ENCODE results near the gene CCDC13. TPM values are rescaled to one million over a fixed set of nuclear protein-coding genes. Genes with fewer than 3 reads are reported as not detected.

CCDC13 gene
- total and polyA plus RNA-seq, 10 of the 15 experiments (the other 5 are each of a cell fraction or from before 2014, with no cell fraction given) = 0.13 to 0.81 (median 0.30) TPM; not detected in 4

DNA sequence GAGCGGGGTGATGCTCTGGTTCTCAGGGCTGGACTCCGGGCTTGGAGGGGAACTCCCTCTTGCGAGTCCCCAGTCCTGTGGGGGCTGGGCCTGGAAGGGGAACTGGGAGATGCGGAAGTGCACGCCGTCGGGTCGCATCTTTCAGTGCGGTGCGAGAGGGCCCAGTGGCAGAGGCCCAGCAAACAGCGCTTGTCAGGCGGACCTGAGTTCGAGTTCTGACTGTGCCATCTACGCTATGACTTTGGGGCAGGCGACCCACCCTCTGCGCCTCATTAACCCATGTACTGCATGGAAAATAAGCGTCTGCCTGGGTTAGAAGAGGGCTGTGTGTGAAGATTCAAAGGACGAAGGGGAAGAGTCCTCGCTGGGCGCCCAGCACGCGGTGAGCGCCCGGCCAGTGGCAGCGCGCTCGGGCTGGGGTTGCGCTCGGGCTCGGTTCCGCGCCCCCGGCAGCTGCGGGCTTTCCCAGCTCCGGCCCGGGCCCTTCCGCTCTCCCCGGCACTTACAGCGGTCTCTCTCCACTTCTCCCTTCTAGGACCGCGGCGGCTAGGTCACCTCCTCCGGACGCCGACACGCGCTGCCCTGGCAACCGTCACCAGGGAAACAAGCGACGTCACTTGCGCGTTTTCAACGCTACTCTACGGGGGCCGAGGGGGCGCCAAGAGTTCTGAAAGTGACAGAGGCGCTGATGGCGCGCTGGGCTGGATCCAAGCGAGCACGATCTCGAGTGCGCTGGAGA lies at the start of gene CCDC13 (continued):
- TF ChIP-seq, protein P1, sequence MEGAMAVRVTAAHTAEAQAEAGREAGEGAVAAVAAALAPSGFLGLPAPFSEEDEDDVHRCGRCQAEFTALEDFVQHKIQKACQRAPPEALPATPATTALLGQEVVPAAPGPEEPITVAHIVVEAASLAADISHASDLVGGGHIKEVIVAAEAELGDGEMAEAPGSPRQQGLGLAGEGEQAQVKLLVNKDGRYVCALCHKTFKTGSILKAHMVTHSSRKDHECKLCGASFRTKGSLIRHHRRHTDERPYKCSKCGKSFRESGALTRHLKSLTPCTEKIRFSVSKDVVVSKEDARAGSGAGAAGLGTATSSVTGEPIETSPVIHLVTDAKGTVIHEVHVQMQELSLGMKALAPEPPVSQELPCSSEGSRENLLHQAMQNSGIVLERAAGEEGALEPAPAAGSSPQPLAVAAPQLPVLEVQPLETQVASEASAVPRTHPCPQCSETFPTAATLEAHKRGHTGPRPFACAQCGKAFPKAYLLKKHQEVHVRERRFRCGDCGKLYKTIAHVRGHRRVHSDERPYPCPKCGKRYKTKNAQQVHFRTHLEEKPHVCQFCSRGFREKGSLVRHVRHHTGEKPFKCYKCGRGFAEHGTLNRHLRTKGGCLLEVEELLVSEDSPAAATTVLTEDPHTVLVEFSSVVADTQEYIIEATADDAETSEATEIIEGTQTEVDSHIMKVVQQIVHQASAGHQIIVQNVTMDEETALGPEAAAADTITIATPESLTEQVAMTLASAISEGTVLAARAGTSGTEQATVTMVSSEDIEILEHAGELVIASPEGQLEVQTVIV (IDR thresholded peaks at IDR 0.05; ENCODE audit: borderline replicate concordance, partially characterized antibody) = no peak
- TF ChIP-seq MYC (IDR thresholded peaks at IDR 0.05; ENCODE audit: insufficient read depth, insufficient read length, insufficient replicate concordance, low read length, severe bottlenecking) = no peak
- 0 out of 2 replicates have a peak, but pooled peaks have one; percentile 62 for TF ChIP-seq ASH2L (IDR thresholded peaks at IDR 0.05; ENCODE audit: borderline replicate concordance, low read depth)
- no peak for TF ChIP-seq CBFB (IDR thresholded peaks at IDR 0.05; ENCODE audit: low read depth)
- TF ChIP-seq, protein P2, sequence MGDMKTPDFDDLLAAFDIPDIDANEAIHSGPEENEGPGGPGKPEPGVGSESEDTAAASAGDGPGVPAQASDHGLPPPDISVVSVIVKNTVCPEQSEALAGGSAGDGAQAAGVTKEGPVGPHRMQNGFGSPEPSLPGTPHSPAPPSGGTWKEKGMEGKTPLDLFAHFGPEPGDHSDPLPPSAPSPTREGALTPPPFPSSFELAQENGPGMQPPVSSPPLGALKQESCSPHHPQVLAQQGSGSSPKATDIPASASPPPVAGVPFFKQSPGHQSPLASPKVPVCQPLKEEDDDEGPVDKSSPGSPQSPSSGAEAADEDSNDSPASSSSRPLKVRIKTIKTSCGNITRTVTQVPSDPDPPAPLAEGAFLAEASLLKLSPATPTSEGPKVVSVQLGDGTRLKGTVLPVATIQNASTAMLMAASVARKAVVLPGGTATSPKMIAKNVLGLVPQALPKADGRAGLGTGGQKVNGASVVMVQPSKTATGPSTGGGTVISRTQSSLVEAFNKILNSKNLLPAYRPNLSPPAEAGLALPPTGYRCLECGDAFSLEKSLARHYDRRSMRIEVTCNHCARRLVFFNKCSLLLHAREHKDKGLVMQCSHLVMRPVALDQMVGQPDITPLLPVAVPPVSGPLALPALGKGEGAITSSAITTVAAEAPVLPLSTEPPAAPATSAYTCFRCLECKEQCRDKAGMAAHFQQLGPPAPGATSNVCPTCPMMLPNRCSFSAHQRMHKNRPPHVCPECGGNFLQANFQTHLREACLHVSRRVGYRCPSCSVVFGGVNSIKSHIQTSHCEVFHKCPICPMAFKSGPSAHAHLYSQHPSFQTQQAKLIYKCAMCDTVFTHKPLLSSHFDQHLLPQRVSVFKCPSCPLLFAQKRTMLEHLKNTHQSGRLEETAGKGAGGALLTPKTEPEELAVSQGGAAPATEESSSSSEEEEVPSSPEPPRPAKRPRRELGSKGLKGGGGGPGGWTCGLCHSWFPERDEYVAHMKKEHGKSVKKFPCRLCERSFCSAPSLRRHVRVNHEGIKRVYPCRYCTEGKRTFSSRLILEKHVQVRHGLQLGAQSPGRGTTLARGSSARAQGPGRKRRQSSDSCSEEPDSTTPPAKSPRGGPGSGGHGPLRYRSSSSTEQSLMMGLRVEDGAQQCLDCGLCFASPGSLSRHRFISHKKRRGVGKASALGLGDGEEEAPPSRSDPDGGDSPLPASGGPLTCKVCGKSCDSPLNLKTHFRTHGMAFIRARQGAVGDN (IDR thresholded peaks at IDR 0.05) = peak; percentile 74; the same call in 1 of the 2 replicates
- peak; percentile 67 for TF ChIP-seq NBN (IDR thresholded peaks at IDR 0.05)
- TF ChIP-seq SMC3 (IDR thresholded peaks at IDR 0.05; ENCODE audit: borderline replicate concordance, low read length) = no peak
- TF ChIP-seq, protein P3, sequence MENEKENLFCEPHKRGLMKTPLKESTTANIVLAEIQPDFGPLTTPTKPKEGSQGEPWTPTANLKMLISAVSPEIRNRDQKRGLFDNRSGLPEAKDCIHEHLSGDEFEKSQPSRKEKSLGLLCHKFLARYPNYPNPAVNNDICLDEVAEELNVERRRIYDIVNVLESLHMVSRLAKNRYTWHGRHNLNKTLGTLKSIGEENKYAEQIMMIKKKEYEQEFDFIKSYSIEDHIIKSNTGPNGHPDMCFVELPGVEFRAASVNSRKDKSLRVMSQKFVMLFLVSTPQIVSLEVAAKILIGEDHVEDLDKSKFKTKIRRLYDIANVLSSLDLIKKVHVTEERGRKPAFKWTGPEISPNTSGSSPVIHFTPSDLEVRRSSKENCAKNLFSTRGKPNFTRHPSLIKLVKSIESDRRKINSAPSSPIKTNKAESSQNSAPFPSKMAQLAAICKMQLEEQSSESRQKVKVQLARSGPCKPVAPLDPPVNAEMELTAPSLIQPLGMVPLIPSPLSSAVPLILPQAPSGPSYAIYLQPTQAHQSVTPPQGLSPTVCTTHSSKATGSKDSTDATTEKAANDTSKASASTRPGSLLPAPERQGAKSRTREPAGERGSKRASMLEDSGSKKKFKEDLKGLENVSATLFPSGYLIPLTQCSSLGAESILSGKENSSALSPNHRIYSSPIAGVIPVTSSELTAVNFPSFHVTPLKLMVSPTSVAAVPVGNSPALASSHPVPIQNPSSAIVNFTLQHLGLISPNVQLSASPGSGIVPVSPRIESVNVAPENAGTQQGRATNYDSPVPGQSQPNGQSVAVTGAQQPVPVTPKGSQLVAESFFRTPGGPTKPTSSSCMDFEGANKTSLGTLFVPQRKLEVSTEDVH (IDR thresholded peaks at IDR 0.05; ENCODE audit: low read depth, partially characterized antibody) = no peak
- TF ChIP-seq BMI1 (IDR thresholded peaks at IDR 0.05; ENCODE audit: borderline replicate concordance) = peak; percentile 98
- no peak for TF ChIP-seq ZSCAN29 (IDR thresholded peaks at IDR 0.05)
- TF ChIP-seq EED (IDR thresholded peaks at IDR 0.05; ENCODE audit: low read depth) = peak; percentile 9
- TF ChIP-seq, protein P4, sequence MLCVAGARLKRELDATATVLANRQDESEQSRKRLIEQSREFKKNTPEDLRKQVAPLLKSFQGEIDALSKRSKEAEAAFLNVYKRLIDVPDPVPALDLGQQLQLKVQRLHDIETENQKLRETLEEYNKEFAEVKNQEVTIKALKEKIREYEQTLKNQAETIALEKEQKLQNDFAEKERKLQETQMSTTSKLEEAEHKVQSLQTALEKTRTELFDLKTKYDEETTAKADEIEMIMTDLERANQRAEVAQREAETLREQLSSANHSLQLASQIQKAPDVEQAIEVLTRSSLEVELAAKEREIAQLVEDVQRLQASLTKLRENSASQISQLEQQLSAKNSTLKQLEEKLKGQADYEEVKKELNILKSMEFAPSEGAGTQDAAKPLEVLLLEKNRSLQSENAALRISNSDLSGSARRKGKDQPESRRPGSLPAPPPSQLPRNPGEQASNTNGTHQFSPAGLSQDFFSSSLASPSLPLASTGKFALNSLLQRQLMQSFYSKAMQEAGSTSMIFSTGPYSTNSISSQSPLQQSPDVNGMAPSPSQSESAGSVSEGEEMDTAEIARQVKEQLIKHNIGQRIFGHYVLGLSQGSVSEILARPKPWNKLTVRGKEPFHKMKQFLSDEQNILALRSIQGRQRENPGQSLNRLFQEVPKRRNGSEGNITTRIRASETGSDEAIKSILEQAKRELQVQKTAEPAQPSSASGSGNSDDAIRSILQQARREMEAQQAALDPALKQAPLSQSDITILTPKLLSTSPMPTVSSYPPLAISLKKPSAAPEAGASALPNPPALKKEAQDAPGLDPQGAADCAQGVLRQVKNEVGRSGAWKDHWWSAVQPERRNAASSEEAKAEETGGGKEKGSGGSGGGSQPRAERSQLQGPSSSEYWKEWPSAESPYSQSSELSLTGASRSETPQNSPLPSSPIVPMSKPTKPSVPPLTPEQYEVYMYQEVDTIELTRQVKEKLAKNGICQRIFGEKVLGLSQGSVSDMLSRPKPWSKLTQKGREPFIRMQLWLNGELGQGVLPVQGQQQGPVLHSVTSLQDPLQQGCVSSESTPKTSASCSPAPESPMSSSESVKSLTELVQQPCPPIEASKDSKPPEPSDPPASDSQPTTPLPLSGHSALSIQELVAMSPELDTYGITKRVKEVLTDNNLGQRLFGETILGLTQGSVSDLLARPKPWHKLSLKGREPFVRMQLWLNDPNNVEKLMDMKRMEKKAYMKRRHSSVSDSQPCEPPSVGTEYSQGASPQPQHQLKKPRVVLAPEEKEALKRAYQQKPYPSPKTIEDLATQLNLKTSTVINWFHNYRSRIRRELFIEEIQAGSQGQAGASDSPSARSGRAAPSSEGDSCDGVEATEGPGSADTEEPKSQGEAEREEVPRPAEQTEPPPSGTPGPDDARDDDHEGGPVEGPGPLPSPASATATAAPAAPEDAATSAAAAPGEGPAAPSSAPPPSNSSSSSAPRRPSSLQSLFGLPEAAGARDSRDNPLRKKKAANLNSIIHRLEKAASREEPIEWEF (IDR thresholded peaks at IDR 0.05; ENCODE audit: insufficient replicate concordance, low read depth, low read length) = no peak

All from GM12878 (cell line).